Adrenal gland (tissue), 5 donors: ENCODE data around the gene SCCPDH.

Experiments used
- CTCF ChIP-seq, 6 experiments: fragments of 450-650 bp in 4 of 6; fragments of 200-600 bp in 2 of 6; sonication (generic) in 1 of 6; IDR thresholded peaks; 1 replicate in 5 of 6; 2 replicates in 1 of 6; pipeline versions ENCODE4 v1.5.1 to v1.8.0; 2016 to 2021; ENCODE audit warnings: antibody characterized with exemption in 6 of 6, mild to moderate bottlenecking in 2 of 6, moderate library complexity in 1 of 6
- POLR2A ChIP-seq, 2 donors: fragments of 450-650 bp; IDR thresholded peaks; one replicate each; pipeline ENCODE4 v1.6.1; 2017; ENCODE audit warnings: antibody characterized with exemption in 2 of 2, mild to moderate bottlenecking in 2 of 2, moderate library complexity in 1 of 2
- donor health status: DM: no; HTN: no; CAD: no.

GRCh38 chr1:246735735-246736134, 11.5 kb downstream of the SCCPDH start:
- TF ChIP-seq CTCF (IDR thresholded peaks at IDR 0.05) (no peak), POLR2A (IDR thresholded peaks at IDR 0.05) (no peak)
